ENCODE data around the gene FRMPD2.
"Not testable (repeated sequence)": the region's sequence is repeated elsewhere in the genome, so short reads cannot be mapped to it uniquely, and the experiment has no call there.

FRMPD2 gene

GRCh38 chr10:48126251-48126650, 148.2 kb downstream of the FRMPD2 start:
- not testable (repeated sequence) for DNase-seq (ENCODE audit: low read depth)

GRCh38 chr10:48125631-48126030, 148.9 kb downstream of the FRMPD2 start:
- not testable (repeated sequence) for DNase-seq (ENCODE audit: low read depth)

- not testable (repeated sequence) for DNase-seq (ENCODE audit: low read depth)
These were observed 151.9 kb downstream of the FRMPD2 start for GRCh38 chr10:48122618-48123017.

- DNase-seq (ENCODE audit: low read depth), result not testable (repeated sequence)
These were observed 164.2 kb downstream of the FRMPD2 start for GRCh38 chr10:48110277-48110676.
